ENCODE measurements around the gene SYT1.
A peak's percentile ranks its signal among the peaks of the same experiment; 100 is the strongest.

The SYT1 gene

DNA sequence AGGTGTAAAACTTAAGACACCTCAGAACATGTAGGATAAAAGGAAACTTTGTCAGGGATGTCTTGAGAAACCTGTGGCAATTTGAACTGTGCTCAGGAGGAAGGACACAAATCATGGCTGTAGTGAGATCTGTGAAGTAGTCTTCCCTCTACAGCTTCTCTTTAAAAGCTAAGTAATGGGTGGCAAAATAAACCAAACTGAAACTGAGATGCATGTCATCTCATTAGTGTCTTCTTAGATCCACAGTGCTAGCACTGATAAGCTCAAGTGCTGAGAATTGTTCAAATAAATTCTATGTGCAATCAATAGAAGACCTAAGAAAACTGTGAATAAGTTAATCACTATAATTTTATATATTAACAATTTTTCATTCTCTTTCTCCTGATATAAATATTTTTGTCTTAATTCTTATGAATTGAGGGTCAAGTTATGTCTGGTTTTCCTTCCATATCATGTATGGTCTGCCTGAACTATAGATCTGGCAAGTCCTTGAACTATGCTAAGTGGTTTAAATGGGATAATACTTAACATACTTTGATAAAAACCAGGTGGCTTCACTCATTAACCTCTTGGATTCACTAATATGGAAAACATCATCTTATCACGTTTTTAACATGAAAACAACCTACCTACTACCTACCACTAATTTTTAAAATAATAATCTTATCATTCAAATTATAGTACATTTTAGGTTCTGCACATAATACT lies 27.2 kb downstream of the SYT1 start:
- DNase-seq: no peak

DNA sequence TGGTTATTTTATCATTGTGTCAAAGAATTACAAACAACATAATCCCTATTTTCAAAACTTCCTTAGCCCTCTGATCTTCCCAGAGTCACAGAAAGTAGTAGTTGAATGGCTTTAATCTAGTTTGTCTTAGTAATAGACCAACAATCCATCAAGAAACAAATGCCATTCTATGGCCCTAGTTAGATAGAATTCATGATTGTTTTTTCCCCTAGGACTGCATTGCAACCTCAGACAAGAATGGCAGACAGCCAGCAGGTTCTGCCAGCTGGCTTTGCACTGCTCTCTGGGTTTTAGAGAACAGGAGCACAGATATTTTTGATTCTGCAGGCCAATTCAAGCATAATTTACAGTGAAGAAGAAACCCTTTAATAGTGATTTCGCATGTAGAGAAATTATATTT lies 33.8 kb downstream of the SYT1 start:
- DNase-seq: no peak

DNA sequence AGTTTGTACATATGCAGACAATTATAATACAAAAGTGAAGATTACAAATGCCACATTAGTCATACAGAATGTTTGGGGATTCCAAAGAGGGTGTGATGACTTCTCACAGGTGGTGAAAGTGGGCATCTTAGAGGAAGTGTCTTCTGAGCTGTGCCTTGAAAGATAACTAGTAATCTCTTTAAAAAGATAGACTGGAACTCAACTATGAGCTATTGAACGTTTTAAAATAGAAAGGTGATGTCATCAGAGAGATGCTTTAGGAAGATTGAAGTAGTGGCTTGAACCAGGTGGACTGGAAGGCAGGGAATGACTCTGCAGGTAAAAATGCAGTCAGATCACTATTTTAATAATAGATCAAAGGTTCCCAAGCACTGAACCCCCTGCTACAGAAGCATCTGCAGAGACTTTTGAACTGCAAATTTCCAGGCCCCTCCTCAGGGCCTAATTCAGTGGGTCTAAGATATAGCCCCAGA lies 50.3 kb downstream of the SYT1 start:
- no peak for DNase-seq

DNA sequence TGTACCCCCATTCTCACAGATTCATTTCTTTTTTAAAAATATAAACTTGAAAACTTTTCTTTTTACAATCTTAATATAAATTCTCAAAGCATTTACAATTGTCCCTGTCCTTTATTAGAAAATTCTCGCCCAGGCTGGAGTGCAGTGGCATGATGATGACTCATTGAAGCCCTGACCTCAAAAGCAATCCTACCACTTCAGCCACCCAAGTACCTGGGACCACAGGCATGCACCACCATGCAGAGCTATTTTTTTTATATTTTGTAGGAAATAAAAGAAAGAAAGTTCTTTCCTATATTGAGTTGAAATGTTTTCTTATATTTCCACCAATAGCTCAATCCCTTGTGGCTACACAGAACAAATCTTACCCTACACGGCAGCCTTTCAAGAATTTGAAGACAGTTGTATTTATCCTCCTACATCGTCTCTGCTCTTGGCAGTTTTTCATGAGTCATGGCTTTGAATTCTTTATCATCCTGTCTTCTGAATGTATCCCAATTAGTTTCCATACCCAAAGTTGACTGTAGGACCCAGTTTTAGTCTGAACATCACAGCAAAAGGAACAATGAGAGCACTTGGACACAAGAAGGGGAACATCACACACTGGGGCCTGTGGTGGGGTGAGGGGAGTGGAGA lies 52.4 kb downstream of the SYT1 start:
- DNase-seq: peak; percentile 31

DNA sequence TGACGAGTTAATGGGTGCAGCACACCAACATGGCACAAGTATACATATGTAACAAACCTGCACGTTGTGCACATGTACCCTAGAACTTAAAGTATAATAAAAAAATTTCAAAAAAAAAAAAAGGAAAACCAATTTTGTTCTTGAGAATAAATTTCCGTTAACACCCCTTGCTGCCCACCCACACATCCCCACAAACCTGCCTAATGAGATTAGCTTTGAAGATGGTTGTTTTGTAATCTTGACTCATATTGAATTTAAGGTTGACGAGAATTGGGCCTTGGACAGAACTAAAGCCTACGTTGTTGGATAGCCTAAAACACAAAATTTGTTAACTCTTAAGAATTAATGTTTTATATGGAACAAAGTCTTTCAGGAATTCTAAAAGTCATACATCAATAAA lies 52.9 kb downstream of the SYT1 start:
- no peak for DNase-seq

DNA sequence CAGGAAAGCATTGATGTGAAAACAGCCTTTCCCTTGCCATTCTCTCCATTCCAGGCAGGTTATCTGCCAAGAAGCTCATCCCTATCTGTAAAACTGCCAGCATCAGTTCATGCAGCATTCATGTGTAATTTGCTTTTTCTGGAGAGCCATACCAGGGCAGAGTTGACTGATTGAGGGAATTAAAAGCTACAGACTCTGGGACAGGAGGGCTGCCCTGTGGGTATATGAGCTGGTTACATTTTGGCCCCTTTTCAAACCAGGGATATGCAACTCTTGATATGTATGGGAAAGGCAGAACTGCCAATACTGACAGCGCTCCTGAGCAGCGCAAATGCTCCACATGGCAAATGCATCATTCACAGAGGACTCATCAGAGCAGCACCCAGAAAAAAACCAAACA lies 53.7 kb downstream of the SYT1 start:
- no peak for DNase-seq

DNA sequence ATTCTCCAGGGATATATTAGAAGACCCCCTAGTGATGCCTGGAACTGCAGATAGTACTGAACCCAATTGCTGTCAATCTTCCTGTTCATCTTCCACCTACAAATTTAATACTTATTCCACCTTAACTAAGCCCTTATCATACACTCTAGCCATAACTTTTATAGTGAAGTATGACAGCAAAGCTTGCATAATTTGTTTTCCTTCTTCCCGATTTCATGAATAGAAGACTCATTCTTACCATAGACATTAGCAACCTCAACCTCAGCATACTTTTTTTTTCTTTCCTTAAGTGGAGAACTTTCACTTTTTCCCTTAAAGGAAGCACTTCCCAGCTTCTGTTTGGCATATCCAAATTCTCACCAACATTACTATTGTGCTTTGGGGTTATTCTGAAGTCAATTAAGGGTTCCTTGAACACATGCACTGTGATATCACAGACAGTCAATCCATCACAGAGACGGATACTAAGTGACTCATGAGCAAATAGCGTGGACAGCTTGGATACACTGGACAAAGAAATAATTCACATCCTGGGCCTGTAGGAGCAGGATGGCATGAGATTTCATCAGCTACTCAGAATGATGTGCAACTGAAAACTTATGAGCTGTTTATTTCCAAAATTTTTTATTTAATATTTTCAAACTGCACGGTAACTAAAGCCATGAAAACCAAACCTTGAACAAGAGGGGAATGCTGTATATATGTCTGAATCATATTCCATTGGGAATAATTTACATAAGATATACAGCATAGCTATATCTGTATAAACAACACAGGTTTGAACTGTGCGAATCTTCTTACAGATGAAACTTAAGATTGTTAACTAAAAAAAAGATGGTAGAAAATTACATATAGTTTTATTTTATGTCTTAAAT lies 63.9 kb downstream of the SYT1 start:
- peak; percentile 52 for DNase-seq

DNA sequence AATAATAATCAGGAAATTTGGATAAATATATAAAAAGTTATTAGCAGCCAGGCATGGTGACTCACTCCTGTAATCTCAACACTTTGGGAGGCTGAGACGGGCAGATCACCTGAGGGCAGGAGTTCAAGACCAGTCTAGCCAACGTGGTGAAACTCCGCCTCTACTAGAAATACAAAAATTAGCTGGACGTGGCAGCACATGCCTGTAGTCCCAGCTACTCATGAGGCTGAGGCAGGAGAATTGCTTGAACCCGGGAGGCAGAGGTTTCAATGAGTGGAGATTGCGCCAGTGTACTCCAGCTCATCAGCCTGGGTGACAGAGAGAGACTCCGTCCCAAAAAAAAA lies 64.5 kb downstream of the SYT1 start:
- no peak for DNase-seq

DNA sequence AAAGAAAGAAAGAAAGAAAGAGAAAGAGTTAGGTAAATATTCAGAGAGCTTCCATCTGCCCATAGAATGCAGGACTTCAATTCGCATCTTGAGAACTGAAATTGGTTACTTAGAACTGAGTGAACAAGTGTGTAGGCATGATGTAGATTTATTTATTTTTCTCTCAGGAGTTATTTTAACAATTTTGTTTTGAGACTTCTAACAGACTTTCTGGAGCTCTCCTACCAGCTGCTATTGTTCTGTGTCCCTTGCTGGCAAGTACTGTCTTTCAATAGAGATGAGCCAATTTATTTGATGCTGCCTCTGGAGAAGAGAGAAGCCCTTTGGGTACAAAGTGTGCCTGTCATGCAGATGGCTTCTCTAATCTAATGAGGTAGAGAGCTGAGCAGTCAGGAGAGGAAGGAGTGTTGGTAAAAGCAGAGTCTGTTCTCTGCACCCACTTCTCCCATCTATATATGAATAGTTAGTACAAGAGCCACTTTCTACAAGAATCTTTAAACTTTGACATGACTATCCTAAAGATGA lies 67.0 kb downstream of the SYT1 start:
- no peak for DNase-seq

DNA sequence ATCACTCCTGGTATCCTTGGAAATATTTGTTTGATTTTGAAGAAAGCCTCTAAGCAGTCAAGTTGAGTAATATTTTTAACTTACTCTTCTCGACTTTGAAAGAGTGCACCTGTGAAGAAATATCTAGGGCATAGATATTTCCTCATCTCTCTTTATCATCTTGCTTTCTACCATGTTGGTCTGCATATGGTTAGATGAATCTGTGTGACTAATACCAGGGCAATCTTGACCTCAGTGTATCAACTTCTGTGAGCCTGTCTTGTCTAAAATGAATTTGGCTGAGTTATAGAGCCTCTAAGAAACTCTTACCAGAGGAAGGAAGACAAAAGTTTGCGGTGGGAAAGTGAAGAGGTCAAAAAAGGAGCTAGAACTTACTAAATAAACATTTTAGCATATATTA lies 68.4 kb downstream of the SYT1 start:
- DNase-seq: no peak

DNA sequence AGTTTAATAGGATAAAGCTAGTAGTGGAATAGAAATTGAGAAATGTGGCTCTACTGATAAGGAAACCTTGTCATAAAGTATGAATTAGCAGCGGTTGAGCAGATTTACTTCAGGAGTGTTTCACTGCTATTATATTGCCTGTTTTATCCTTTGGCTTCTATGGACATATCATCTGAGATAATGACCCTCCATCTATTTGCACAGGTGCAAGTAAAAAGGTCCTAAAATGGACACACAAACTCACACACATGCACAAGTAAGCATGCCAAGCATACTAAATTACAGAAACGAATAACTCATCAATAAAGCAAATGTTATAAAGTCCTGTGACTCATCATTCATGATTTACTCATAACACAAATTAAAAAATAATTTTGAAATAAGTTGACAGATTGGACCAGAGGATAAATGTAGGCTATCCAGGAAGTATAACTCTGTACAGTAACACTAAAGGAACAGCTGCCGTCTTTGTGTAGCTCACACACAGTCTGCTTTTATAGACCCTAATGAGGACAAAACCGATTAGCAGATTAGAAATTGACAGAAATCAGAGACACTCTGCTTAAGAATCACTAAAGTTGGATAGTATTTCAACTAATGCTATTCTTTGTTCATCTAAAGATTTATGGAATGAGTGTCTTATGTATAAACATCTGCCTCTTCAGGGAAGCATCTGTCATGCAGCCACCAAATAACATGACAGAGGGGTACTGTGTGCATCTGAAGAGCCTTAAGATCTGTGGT lies 73.9 kb downstream of the SYT1 start:
- no peak for DNase-seq

DNA sequence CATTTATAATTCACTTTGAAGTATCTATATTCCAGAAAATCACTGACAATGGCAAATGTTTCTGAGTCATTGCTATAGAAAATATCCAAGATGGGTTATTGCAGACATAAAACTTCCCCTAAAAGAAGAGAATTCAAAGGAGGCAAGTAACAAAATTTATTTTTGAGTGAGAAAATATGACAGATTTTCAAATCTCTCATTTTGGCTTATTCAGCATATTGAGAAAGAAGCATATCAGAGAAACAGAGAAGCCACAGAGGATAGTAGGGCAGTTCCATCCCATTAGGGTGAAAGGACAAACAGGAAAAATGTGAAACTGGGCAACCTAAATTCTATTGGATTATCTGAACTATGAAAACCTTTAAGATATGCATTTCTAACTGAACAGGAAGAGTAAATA lies 85.0 kb downstream of the SYT1 start:
- DNase-seq: no peak

DNA sequence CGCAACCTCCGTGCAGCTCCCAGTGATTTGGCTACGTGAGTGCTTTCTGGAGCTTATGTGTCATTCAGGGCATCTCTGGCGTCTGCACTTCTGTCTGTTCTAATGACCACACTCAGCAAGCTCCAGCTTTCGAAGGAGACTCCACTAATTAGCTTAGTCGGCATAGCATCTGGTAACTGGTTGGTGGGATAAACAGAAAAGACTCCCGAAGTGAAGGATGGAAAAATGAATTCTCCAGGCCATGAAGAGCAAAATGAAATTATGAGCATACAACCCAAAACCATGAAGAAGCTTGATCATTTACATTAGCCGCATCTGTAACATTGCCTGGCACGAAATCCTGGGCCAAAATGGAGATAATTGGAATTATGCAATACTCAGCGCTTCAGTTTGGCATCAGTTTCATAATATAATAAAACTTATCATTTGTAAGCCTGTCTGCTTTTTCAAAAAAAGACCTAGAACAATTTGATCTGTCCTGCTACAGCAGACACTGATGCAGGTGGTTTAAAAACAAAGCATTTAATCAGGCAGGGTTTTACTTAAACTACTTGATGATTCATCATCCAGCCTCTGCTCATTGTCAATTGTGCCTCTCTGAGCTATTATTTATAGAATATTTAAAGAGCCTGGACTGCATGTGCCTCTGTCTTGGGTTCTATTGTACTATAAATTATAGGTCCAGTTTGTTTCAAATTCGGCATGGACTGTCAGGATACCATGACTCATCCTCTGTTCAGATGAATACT lies 87.4 kb downstream of the SYT1 start:
- DNase-seq: no peak

DNA sequence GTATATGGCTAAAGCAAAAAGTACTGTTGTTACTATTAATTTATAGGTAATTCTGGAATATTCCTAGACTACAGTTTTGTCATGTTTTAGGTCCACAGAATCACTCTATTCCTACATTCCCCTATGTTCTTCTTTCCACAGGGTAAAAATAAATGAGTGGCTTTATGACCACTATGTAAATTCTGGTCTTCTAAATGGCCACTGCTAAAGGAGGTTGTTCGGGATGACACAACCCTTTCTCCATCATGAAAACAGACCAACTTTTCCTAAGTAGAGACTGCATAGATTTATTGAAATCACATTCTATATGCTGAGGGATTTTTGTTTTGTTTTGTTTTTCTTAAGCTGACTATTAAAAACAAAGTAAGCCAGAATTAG lies 88.0 kb downstream of the SYT1 start:
- no peak for DNase-seq

DNA sequence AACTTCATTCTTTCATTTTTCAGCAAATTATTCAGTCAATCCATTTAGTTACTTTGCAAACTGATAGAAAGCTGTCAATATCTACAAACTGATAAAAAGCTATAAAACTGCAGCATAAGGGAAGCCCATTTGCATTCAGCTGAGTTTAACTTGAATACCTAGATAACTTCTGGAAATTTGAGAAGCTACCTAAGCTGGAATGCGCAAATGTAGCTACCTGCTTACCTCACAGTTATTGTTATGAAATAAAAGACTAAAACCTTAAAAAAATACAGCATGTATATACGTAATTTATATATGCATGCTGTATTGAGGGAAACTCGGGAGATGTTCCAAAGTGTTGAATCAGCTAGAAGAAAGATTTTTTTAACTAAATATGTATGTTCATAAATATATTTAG lies 94.4 kb downstream of the SYT1 start:
- DNase-seq: no peak

DNA sequence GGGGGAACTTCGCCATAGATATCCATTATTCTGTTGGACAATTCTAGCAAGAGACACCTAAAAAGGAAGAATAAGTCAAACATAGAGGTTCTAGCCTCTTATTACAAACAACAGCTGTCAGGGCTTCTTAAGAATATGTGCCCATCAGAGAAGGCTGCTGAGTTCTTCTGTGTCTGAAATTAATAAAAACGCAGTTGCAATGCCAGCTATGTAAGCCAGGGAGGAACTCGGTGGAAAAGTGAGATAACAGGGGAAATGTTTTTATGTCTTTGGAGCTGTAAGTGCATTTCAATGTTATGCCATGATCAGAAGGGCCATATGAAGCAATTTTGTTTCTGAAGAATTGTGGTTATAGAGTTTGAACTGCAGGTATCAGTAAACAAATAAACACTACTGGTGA lies 95.0 kb downstream of the SYT1 start:
- DNase-seq: no peak

DNA sequence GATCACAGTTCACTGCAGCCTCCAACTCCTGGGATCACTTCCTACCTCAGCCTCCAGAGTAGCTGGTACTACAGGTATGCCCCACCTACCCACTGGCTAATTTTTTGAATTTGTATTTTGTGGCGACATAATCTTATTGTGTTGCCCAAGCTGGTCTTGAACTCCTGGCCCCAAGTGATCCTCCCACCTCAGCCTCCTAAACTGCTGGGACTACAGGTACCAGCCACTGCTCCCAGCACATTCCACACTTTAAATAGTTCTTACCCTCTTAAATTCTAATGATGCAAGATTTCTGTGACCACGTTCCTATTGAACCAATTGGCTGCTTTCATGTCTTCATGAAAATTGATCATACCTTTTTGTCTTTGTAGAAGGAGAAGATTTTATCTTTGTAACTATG lies 96.6 kb downstream of the SYT1 start:
- no peak for DNase-seq

DNA sequence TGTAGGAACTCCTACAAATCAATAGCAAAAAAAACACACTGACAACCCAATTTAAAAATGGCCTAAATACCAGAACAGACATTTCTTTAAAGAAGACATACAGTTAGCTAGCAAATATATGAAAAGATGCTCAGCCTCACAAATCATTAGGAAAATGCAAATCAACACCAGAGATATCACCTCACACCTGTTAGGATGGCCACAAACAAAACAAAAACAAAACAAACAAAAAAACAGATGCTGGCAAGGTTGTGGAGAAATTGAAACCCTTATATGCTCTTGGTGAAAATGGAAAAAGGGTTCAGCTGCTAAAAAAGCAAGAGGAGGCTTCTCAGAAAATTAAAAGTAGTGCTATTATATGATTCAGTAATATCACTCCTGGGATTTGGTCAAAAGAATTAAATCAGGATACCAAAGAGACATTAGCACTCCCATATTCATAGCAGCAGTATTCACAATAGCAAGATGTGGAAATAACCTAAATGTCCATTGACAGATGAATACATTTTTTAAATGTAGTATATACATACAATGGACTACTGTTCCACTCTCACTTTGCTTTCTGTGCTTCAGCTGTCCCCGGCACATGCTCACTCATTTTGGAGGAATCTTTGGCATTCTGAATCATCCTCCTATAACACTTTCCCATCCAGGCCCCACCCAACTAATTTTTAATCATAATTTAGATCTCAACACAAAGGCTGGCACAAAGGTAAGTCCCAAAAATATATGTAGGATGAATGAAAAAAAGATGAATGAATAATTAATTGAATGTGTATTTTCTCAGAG lies 99.1 kb downstream of the SYT1 start:
- DNase-seq: peak; percentile 63

DNA sequence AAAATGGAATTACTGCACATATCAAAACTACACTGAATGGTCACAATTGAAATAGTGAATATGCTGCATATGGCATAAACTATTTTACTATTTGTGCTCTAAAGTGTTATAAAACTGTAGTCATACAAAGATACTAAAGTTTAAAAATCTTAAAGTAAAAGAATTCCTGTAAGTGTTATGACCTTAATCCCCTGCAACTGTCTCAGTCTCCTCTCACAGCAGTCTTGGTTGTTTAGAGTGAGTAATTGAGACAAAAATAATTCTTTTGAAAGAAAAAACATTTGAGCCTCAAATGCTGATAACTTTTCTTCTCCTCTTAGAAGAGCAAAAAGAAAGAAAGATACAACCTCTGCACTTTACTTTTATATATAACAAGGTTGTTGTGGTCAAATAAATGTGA lies 99.9 kb downstream of the SYT1 start:
- DNase-seq: no peak

DNA sequence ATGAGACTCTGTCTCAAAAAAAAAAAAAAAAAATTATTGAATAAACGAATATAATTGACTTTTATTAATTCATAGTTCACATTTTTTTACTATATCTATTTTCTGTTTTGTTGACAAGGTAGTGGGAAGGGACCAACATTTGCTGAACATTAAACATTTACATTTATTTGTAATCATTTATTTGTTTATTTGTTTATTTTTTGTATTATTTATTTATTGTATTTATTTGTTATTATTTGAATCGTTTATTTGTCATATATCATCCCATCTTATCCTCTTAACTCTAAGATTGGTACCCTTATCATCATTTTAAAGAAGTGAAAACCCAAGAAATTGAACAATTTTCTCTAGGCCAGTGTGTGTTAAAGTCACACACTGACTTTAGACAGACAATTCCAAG lies 101.5 kb downstream of the SYT1 start:
- no peak for DNase-seq

DNA sequence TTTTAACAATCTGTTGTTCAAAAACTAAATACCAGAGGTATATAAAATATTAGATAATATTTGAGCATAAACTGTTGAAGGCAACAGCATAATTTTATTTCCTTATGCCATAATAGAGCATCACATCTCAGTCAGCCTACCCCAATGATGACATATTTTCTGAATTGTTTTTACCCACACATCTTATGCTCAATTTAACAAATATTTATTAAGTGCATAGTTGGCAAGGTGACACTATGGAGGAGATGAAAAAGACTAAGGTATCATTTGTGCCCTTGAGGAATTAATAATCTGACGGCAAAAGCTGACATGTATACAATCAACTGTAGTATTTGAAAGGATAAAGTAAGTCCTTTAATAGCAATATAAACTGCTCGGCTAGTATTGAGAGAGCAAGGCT lies 102.4 kb downstream of the SYT1 start:
- DNase-seq: no peak

Measured in fibroblast of skin of scalp (primary cell).